Activated T-cell treated with anti-CD3 and anti-CD28 coated beads, Interleukin-2, amount 50 U/mL, for 24 hours (primary cell): ENCODE results near the gene PLEKHA5.
"Not testable (repeated sequence)": the region's sequence is repeated elsewhere in the genome, so short reads cannot be mapped to it uniquely, and the experiment has no call there.

ENCODE experiments used
- DNase-seq: peaks from one replicate; pipeline ENCODE4 v3.0.0-alpha.2; 2020
- H3K27ac Mint-ChIP-seq: 2 replicates; pipeline ENCODE4 v1.8.0; 2020; ENCODE audit warnings: mild to moderate bottlenecking, mixed read lengths
- H3K27me3 Mint-ChIP-seq: 2 replicates; pipeline ENCODE4 v1.8.0; 2020; ENCODE audit warnings: mixed read lengths
- H3K36me3 Mint-ChIP-seq: 2 replicates; pipeline ENCODE4 v1.8.0; 2020; ENCODE audit warnings: low read depth, mixed read lengths
- H3K4me1 Mint-ChIP-seq: 2 replicates; pipeline ENCODE4 v1.8.0; 2020; ENCODE audit warnings: low read depth, mixed read lengths
- H3K4me3 Mint-ChIP-seq: 2 replicates; pipeline ENCODE4 v1.8.0; 2020; ENCODE audit warnings: mild to moderate bottlenecking, moderate library complexity, mixed read lengths
- H3K9me3 Mint-ChIP-seq: 2 replicates; pipeline ENCODE4 v1.8.0; 2020; ENCODE audit warnings: mixed read lengths

The PLEKHA5 gene

GRCh38 chr12:19402211-19402610, 272.7 kb downstream of the PLEKHA5 start:
- H3K4me3 Mint-ChIP-seq: no peak overlapping the region

GRCh38 chr12:19402743-19403431, 273.4 kb downstream of the PLEKHA5 start:
- no peak overlapping the region for H3K4me3 Mint-ChIP-seq
- no peaks in the 10 kb centered on the region for H3K27me3 Mint-ChIP-seq
- no peak overlapping the region for H3K27ac Mint-ChIP-seq
- H3K36me3 Mint-ChIP-seq: peaks cover 5% of the 10 kb centered on the region
- DNase-seq: no peak
- peaks cover 10% of the 10 kb centered on the region for H3K4me1 Mint-ChIP-seq
- H3K9me3 Mint-ChIP-seq: peaks cover 4% of the 10 kb centered on the region

More at GRCh38 chr12:19402211-19402610, 272.7 kb downstream of the PLEKHA5 start:
- H3K27ac Mint-ChIP-seq: no peak overlapping the region
- H3K27me3 Mint-ChIP-seq: no peaks in the 10 kb centered on the region
- H3K4me1 Mint-ChIP-seq: peaks cover 10% of the 10 kb centered on the region
- peaks cover 4% of the 10 kb centered on the region for H3K9me3 Mint-ChIP-seq
- peaks cover 5% of the 10 kb centered on the region for H3K36me3 Mint-ChIP-seq
- DNase-seq: no peak

GRCh38 chr12:19404242-19404880, 274.8 kb downstream of the PLEKHA5 start:
- Mint-ChIP-seq H3K27me3 (no peaks in the 10 kb centered on the region), H3K9me3 (peaks cover 4% of the 10 kb centered on the region), H3K4me3 (peak overlapping the region; percentile 41), H3K4me1 (peaks cover 10% of the 10 kb centered on the region), H3K36me3 (peaks cover 5% of the 10 kb centered on the region), H3K27ac (peak overlapping the region; percentile 82)
- DNase-seq: peak; percentile 38

- DNase-seq: no peak
- Mint-ChIP-seq H3K27ac (no peak overlapping the region), H3K4me1 (peaks cover 4% of the 10 kb centered on the region), H3K9me3 (no peaks in the 10 kb centered on the region), H3K4me3 (no peak overlapping the region), H3K27me3 (no peaks in the 10 kb centered on the region), H3K36me3 (peaks cover under 1% of the 10 kb centered on the region)
Measured at GRCh38 chr12:19409376-19409775, 279.8 kb downstream of the PLEKHA5 start.

DNA sequence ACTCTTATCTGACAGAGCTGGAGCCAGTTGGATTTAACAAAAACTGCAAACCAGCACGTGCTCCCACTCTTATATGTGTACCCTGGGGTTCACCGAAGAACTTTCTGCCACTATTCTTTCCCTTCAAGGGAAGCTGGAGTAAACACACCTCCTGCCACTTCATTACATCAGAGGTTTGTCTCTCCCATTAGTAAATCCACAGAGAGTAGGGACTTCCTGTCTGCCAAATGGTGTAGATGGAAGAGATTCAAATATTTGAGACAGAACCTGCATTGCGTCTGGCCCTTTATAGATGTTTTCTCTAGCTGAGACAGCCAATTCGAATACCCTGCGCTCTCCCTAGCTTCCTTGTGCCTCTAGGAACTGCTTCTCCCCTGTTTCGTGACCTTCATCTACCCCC, 280.7 kb downstream of the PLEKHA5 start:
- no peaks in the 10 kb centered on the region for H3K4me1 Mint-ChIP-seq
- no peaks in the 10 kb centered on the region for H3K36me3 Mint-ChIP-seq
- no peaks in the 10 kb centered on the region for H3K9me3 Mint-ChIP-seq
- DNase-seq: no peak
- H3K4me3 Mint-ChIP-seq: no peak overlapping the region
- H3K27me3 Mint-ChIP-seq: no peaks in the 10 kb centered on the region
- H3K27ac Mint-ChIP-seq: no peak overlapping the region

- no peaks in the 10 kb centered on the region for H3K9me3 Mint-ChIP-seq
- H3K36me3 Mint-ChIP-seq: no peaks in the 10 kb centered on the region
- H3K27me3 Mint-ChIP-seq: no peaks in the 10 kb centered on the region
- no peak for DNase-seq
- H3K4me1 Mint-ChIP-seq: no peaks in the 10 kb centered on the region
- no peak overlapping the region for H3K4me3 Mint-ChIP-seq
- H3K27ac Mint-ChIP-seq: no peak overlapping the region
Measured at GRCh38 chr12:19410629-19411185, 281.2 kb downstream of the PLEKHA5 start.

- no peak for DNase-seq
- H3K4me1 Mint-ChIP-seq: no peaks in the 10 kb centered on the region
- no peaks in the 10 kb centered on the region for H3K9me3 Mint-ChIP-seq
- H3K27ac Mint-ChIP-seq: no peak overlapping the region
- H3K4me3 Mint-ChIP-seq: no peak overlapping the region
- H3K36me3 Mint-ChIP-seq: no peaks in the 10 kb centered on the region
- no peaks in the 10 kb centered on the region for H3K27me3 Mint-ChIP-seq
Measured at GRCh38 chr12:19411234-19412204, 282.0 kb downstream of the PLEKHA5 start.

- H3K4me3 Mint-ChIP-seq: no peak overlapping the region
- H3K9me3 Mint-ChIP-seq: no peaks in the 10 kb centered on the region
- H3K4me1 Mint-ChIP-seq: no peaks in the 10 kb centered on the region
- no peaks in the 10 kb centered on the region for H3K27me3 Mint-ChIP-seq
- no peak for DNase-seq
- H3K27ac Mint-ChIP-seq: no peak overlapping the region
- H3K36me3 Mint-ChIP-seq: no peaks in the 10 kb centered on the region
Measured at GRCh38 chr12:19412844-19413243, 283.3 kb downstream of the PLEKHA5 start.

GRCh38 chr12:19413582-19413981, 284.0 kb downstream of the PLEKHA5 start:
- H3K27me3 Mint-ChIP-seq, H3K9me3 Mint-ChIP-seq, DNase-seq, H3K4me1 Mint-ChIP-seq, H3K27ac Mint-ChIP-seq, H3K4me3 Mint-ChIP-seq, H3K36me3 Mint-ChIP-seq: not testable (repeated sequence)

DNA sequence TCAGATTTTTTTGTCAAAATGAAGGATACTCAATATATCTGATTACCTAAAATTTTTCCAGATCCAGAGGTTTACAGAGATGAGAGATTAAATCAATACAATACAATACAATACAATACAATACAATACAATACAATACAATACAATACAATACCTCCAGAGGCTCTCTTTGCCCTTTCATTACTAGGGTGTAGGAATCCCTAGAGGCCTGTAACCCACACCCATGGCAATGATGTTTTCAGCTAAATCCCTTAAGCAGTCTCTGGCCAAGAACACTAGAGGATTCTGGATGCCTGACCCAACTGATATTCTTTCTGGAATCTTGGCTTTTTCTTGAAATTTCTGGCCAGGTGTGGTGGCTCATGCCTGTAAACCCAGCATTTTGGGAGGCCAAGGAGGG, 286.0 kb downstream of the PLEKHA5 start:
- Mint-ChIP-seq H3K4me1 (no peaks in the 10 kb centered on the region), H3K27me3 (no peaks in the 10 kb centered on the region), H3K27ac (no peak overlapping the region), H3K9me3 (no peaks in the 10 kb centered on the region), H3K4me3 (no peak overlapping the region), H3K36me3 (no peaks in the 10 kb centered on the region)
- no peak for DNase-seq

GRCh38 chr12:19419086-19419485, 289.6 kb downstream of the PLEKHA5 start:
- Mint-ChIP-seq H3K36me3 (no peaks in the 10 kb centered on the region), H3K27me3 (no peaks in the 10 kb centered on the region), H3K4me1 (peaks cover 4% of the 10 kb centered on the region), H3K4me3 (no peak overlapping the region), H3K9me3 (no peaks in the 10 kb centered on the region), H3K27ac (no peak overlapping the region)
- no peak for DNase-seq

DNA sequence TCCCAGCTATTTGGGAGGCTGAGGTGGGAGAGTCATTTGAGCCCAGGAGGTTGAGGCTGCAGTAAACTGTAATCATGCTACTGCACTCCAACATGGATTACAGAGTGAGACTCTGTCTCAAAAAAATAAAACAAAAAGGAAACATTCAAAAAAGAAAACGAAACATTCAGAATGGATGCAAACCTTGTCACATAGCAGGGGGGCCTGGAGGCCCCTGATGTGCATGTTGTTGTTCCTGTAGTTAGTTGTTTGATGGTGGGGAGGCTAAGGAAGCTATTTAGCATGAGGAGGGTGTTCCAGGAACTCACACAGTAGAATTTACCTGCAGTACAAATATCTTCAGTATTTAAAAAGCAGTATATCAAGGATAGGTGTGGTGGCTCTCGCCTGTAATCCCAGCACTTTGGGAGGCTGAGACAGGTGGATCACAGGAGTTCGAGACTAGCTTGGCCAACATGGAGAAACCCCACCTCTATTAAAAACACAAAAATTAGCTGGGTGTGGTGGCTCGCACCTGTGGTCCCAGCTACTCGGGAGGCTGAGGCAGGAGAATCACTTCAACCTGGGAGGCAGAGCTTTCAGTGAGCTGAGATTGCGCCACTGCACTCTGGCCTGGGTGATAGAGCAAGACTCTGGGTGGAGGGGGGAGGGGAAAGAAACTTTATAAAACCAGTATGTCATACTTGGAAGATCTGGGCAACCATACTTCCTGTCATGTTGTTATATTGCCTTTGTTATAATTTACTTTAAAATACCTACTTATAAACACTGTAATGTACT, 292.2 kb downstream of the PLEKHA5 start:
- DNase-seq: no peak
- Mint-ChIP-seq H3K27me3 (no peaks in the 10 kb centered on the region), H3K27ac (no peak overlapping the region), H3K36me3 (no peaks in the 10 kb centered on the region), H3K4me1 (peaks cover 4% of the 10 kb centered on the region), H3K9me3 (no peaks in the 10 kb centered on the region), H3K4me3 (no peak overlapping the region)

- Mint-ChIP-seq H3K4me3 (no peak overlapping the region), H3K4me1 (peaks cover 6% of the 10 kb centered on the region), H3K9me3 (no peaks in the 10 kb centered on the region), H3K27ac (no peak overlapping the region), H3K36me3 (no peaks in the 10 kb centered on the region), H3K27me3 (no peaks in the 10 kb centered on the region)
- no peak for DNase-seq
Measured at GRCh38 chr12:19423166-19423930, 293.8 kb downstream of the PLEKHA5 start.
